Activated T-helper 1 cell treated with anti-CD3 and anti-CD28 coated beads, Interleukin-2, amount 50 U/mL, for 16 hours (primary cell): ENCODE measurements around the gene SIK3.
"Not testable (repeated sequence)": the region's sequence is repeated elsewhere in the genome, so short reads cannot be mapped to it uniquely, and the experiment has no call there.

ENCODE experiments used
- DNase-seq, 2 donors: peaks; one replicate each; pipeline ENCODE4 v3.0.0-alpha.2; 2020; ENCODE audit warnings: low read depth in 1 of 2, low spot score in 1 of 2

The SIK3 gene

GRCh38 chr11:117098269-117099232, at the start of gene SIK3:
Gene SIK3 (minus strand): TSS chr11:117098428. CDS start chr11:117098415, 13 bp downstream.
- DNase-seq, result peak; percentile 84 to 95

GRCh38 chr11:117146521-117146920, 48.3 kb upstream of the SIK3 start:
- no peak for DNase-seq

GRCh38 chr11:117145393-117145761, 47.1 kb upstream of the SIK3 start:
- DNase-seq, result no peak

GRCh38 chr11:117144477-117145392, 46.5 kb upstream of the SIK3 start:
- DNase-seq, result peak; percentile 4 to 10

- peak; percentile 91 to 94 for DNase-seq
Observed at GRCh38 chr11:117143871-117144476, 45.7 kb upstream of the SIK3 start, which contains the start of gene PAFAH1B2. Gene PAFAH1B2 (plus strand): TSS chr11:117144287. CDS start chr11:117152448, 8,161 bp downstream.

- no peak for DNase-seq
Observed at GRCh38 chr11:117143390-117143789, 45.2 kb upstream of the SIK3 start.

- not testable (repeated sequence) for DNase-seq
Observed at GRCh38 chr11:117137223-117138086, 39.2 kb upstream of the SIK3 start.

GRCh38 chr11:117134979-117135378, 36.8 kb upstream of the SIK3 start:
- DNase-seq, result not testable (repeated sequence)

GRCh38 chr11:117134431-117134830, 36.2 kb upstream of the SIK3 start:
- DNase-seq, result no peak

- no peak for DNase-seq
Observed at GRCh38 chr11:117130879-117131278, 32.7 kb upstream of the SIK3 start.

GRCh38 chr11:117130396-117130795, 32.2 kb upstream of the SIK3 start:
- DNase-seq, result not testable (repeated sequence)

GRCh38 chr11:117128289-117128688, 30.1 kb upstream of the SIK3 start:
- DNase-seq, result no peak

- no peak for DNase-seq
Observed at GRCh38 chr11:117127171-117127901, 29.1 kb upstream of the SIK3 start.

- no peak for DNase-seq
Observed at GRCh38 chr11:117126223-117126965, 28.2 kb upstream of the SIK3 start.

GRCh38 chr11:117122556-117122955, 24.3 kb upstream of the SIK3 start:
- no peak for DNase-seq

GRCh38 chr11:117121176-117121575, 22.9 kb upstream of the SIK3 start:
- no peak for DNase-seq

- no peak for DNase-seq
Observed at GRCh38 chr11:117117681-117118080, 19.5 kb upstream of the SIK3 start.

GRCh38 chr11:117112939-117113338, 14.7 kb upstream of the SIK3 start:
- not testable (repeated sequence) for DNase-seq

GRCh38 chr11:117112497-117112896, 14.3 kb upstream of the SIK3 start:
- DNase-seq, result not testable (repeated sequence)
